Fibroblast of the conjunctiva (primary cell): ENCODE data around the gene SH3GL2.

Experiments
- DNase-seq: peaks from one replicate; pipeline ENCODE4 v3.0.0-alpha.2; 2010; ENCODE audit warnings: low read depth

Gene SH3GL2

GRCh38 chr9:17813798-17814197, 234.9 kb downstream of the SH3GL2 start:
- DNase-seq = no peak

GRCh38 chr9:17816431-17817027, 237.7 kb downstream of the SH3GL2 start:
- DNase-seq = no peak

- DNase-seq = no peak
Observed at GRCh38 chr9:17824191-17824590, 245.3 kb downstream of the SH3GL2 start.

- no peak for DNase-seq
Observed at GRCh38 chr9:17824616-17825264, 245.9 kb downstream of the SH3GL2 start.

GRCh38 chr9:17825265-17825659, 246.4 kb downstream of the SH3GL2 start:
- DNase-seq = no peak

- no peak for DNase-seq
Observed at GRCh38 chr9:17829064-17829463, 250.2 kb downstream of the SH3GL2 start.

GRCh38 chr9:17829812-17830385, 251.0 kb downstream of the SH3GL2 start:
- DNase-seq = no peak

GRCh38 chr9:17832812-17833211, 253.9 kb downstream of the SH3GL2 start:
- no peak for DNase-seq

GRCh38 chr9:17833846-17834245, 255.0 kb downstream of the SH3GL2 start:
- no peak for DNase-seq

- no peak for DNase-seq
Observed at GRCh38 chr9:17837965-17838364, 259.1 kb downstream of the SH3GL2 start.

- DNase-seq = no peak
Observed at GRCh38 chr9:17839776-17840175, 260.9 kb downstream of the SH3GL2 start.

- DNase-seq = no peak
Observed at GRCh38 chr9:17843236-17843635, 264.4 kb downstream of the SH3GL2 start.
